GM21367 (cell line): ENCODE results near the gene PCSK9.
"Not testable (repeated sequence)": the region's sequence is repeated elsewhere in the genome, so short reads cannot be mapped to it uniquely, and the experiment has no call there.

Experiments used
- ATAC-seq: cut with Tn5 transposase; IDR thresholded peaks from one replicate; pipeline ENCODE4 v1.9.1; 2021; ENCODE audit not compliant: unreplicated experiment

The PCSK9 gene

GRCh38 chr1:55073187-55073916 lies 34.0 kb downstream of the PCSK9 start:
- ATAC-seq, result no peak

- no peak for ATAC-seq
Measured at GRCh38 chr1:55074455-55074854, 35.1 kb downstream of the PCSK9 start.

GRCh38 chr1:55076356-55076755 lies 37.0 kb downstream of the PCSK9 start:
- no peak for ATAC-seq

- no peak for ATAC-seq
Measured at GRCh38 chr1:55078470-55078869, 39.1 kb downstream of the PCSK9 start.

GRCh38 chr1:55079651-55080050 lies 40.3 kb downstream of the PCSK9 start:
- ATAC-seq, result no peak

- no peak for ATAC-seq
Measured at GRCh38 chr1:55081188-55081904, 42.0 kb downstream of the PCSK9 start.

GRCh38 chr1:55081905-55082296 lies 42.6 kb downstream of the PCSK9 start:
- ATAC-seq, result no peak

- ATAC-seq, result no peak
Measured at GRCh38 chr1:55084257-55084656, 44.9 kb downstream of the PCSK9 start.

- ATAC-seq, result no peak
Measured at GRCh38 chr1:55087439-55087838, 48.1 kb downstream of the PCSK9 start.

- ATAC-seq, result no peak
Measured at GRCh38 chr1:55088413-55088812, 49.1 kb downstream of the PCSK9 start.

- ATAC-seq, result no peak
Measured at GRCh38 chr1:55089683-55090082, 50.3 kb downstream of the PCSK9 start.

- ATAC-seq, result no peak
Measured at GRCh38 chr1:55092475-55092874, 53.1 kb downstream of the PCSK9 start.

GRCh38 chr1:55095095-55095494 lies 55.7 kb downstream of the PCSK9 start:
- ATAC-seq, result no peak

GRCh38 chr1:55103891-55104290 lies 64.5 kb downstream of the PCSK9 start:
- ATAC-seq, result no peak

GRCh38 chr1:55107101-55107500 lies 67.8 kb downstream of the PCSK9 start:
- ATAC-seq, result no peak

- ATAC-seq, result not testable (repeated sequence)
Measured at GRCh38 chr1:55109005-55109404, 69.7 kb downstream of the PCSK9 start.
